SK-N-SH (cell line): ENCODE results near the gene USP48. TPM values are rescaled to one million over a fixed set of nuclear protein-coding genes. Genes with fewer than 3 reads are reported as not detected.

Source experiments
- CTCF ChIA-PET: fragments of 300-600, 350-600 bp; formaldehyde crosslinking; extraction: SDS; loops from one replicate; lab custom pipeline; 2021; lab: Yijun Ruan, JAX
- POLR2A ChIA-PET: fragments of 350-600 bp; sonication (Branson Sonifier 250); formaldehyde crosslinking; extraction: SDS; loops from one replicate; lab custom pipeline; 2020; ENCODE audit warnings: antibody characterized with exemption, inconsistent platforms; lab: Yijun Ruan, JAX
- DNase-seq: peaks from one replicate; pipeline ENCODE4 v3.0.0; 2012
- H2AFZ ChIP-seq: fragments of 200-600 bp; sonication (generic); 2 replicates; pipeline ENCODE4 v1.8.1; 2016; ENCODE audit warnings: antibody characterized with exemption, mild to moderate bottlenecking, low read depth
- H3F3A ChIP-seq: fragments of 200-600 bp; sonication (generic); replicated peaks from 2 replicates; pipeline ENCODE3; 2016; ENCODE audit warnings: antibody characterized with exemption, mild to moderate bottlenecking; ENCODE audit not compliant: insufficient read depth
- H3K27ac ChIP-seq, 2 experiments: fragments of 200-500 bp in 1 of 2; fragments of 200-600 bp in 1 of 2; sonication (Bioruptor generic) in 1 of 2; sonication (generic), shearing (Covaris generic) in 1 of 2; 2 replicates each; pipeline versions ENCODE4 v1.5.1 to v1.6.1; 2014 to 2016; ENCODE audit warnings: low read depth in 2 of 2, inconsistent platforms in 1 of 2, low read length in 1 of 2, mild to moderate bottlenecking in 1 of 2, mixed read lengths in 1 of 2
- H3K27me3 ChIP-seq: fragments of 200-600 bp; sonication (generic), shearing (Covaris generic); 2 replicates; pipeline ENCODE4 v1.6.1; 2016; ENCODE audit warnings: mixed run types; ENCODE audit not compliant: insufficient read depth
- H3K36me3 ChIP-seq, 2 experiments: fragments of 200-500 bp in 1 of 2; fragments of 200-600 bp in 1 of 2; sonication (Bioruptor generic) in 1 of 2; sonication (generic) in 1 of 2; replicated peaks in 1 of 2; 2 replicates each; pipeline versions ENCODE3 to v1.5.1; 2014 to 2016; ENCODE audit warnings: low read length in 1 of 2, mild to moderate bottlenecking in 1 of 2; ENCODE audit not compliant: insufficient read depth in 2 of 2, control insufficient read depth in 1 of 2
- H3K4me1 ChIP-seq, 2 experiments: fragments of 200-500 bp in 1 of 2; fragments of 200-600 bp in 1 of 2; sonication (Bioruptor generic) in 1 of 2; sonication (generic), shearing (Covaris generic) in 1 of 2; 2 replicates each; pipeline versions ENCODE4 v1.5.1 to v1.6.1; 2014 to 2016; ENCODE audit warnings: low read depth in 1 of 2, low read length in 1 of 2, mixed run types in 1 of 2; ENCODE audit not compliant: insufficient read depth in 2 of 2, control insufficient read depth in 1 of 2
- H3K4me2 ChIP-seq: fragments of 200-600 bp; sonication (generic), shearing (Covaris generic); 2 replicates; pipeline ENCODE4 v1.6.1; 2017; ENCODE audit warnings: mixed run types
- H3K4me3 ChIP-seq, 2 experiments: fragments of 200-500 bp in 1 of 2; fragments of 200-600 bp in 1 of 2; sonication (Bioruptor generic) in 1 of 2; sonication (generic), shearing (Covaris generic) in 1 of 2; 2 replicates each; pipeline versions ENCODE4 v1.5.1 to v1.8.1; 2014 to 2016; ENCODE audit warnings: low read depth in 2 of 2, inconsistent platforms in 1 of 2, low read length in 1 of 2, mild to moderate bottlenecking in 1 of 2, mixed read lengths in 1 of 2, moderate library complexity in 1 of 2
- H3K79me2 ChIP-seq: fragments of 200-600 bp; sonication (generic); 2 replicates; pipeline ENCODE4 v1.8.1; 2017; ENCODE audit warnings: mild to moderate bottlenecking; ENCODE audit not compliant: insufficient read depth
- H3K9ac ChIP-seq: fragments of 200-600 bp; sonication (generic); 2 replicates; pipeline ENCODE4 v1.6.1; 2017; ENCODE audit warnings: mixed run types
- H3K9me2 ChIP-seq: fragments of 200-600 bp; sonication (generic); 2 replicates; pipeline ENCODE4 v1.6.1; 2017; ENCODE audit warnings: mixed run types
- H3K9me3 ChIP-seq: fragments of 200-600 bp; sonication (generic); 2 replicates; pipeline ENCODE4 v1.6.1; 2017; ENCODE audit warnings: mixed run types, mild to moderate bottlenecking, moderate library complexity
- H4K20me1 ChIP-seq: fragments of 200-600 bp; sonication (generic); 2 replicates; pipeline ENCODE4 v1.6.1; 2017; ENCODE audit warnings: mild to moderate bottlenecking, mixed run types; ENCODE audit not compliant: insufficient read depth
- ELF1 ChIP-seq: IDR thresholded peaks from 2 replicates; pipeline ENCODE4 v1.4.0; 2012
- EZH2phosphoT487 ChIP-seq: fragments of 200-600 bp; sonication (generic); IDR thresholded peaks from 2 replicates; pipeline ENCODE4 v1.6.1; 2017; ENCODE audit warnings: low read depth, mixed run types, mild to moderate bottlenecking, antibody characterized with exemption, moderate library complexity, borderline replicate concordance
- IRF3 ChIP-seq: fragments of 150-350 bp; IDR thresholded peaks from 2 replicates; pipeline ENCODE4 v1.6.1; 2016; ENCODE audit warnings: mild to moderate bottlenecking, low read depth, low read length
- MAX ChIP-seq: IDR thresholded peaks from 2 replicates; pipeline ENCODE4 v1.4.0; 2012; ENCODE audit warnings: low read depth
- MEF2A ChIP-seq: IDR thresholded peaks from 2 replicates; pipeline ENCODE4 v1.4.0; 2012; ENCODE audit warnings: low read depth, borderline replicate concordance
- MXI1 ChIP-seq: IDR thresholded peaks from 2 replicates; pipeline ENCODE4 v1.6.1; 2012; ENCODE audit warnings: mild to moderate bottlenecking, low read depth, low read length, improper control_type of control experiment
- NRF1 ChIP-seq: IDR thresholded peaks from 2 replicates; pipeline ENCODE4 v1.6.1; 2012; ENCODE audit warnings: low read depth, mild to moderate bottlenecking, low read length
- PBX3 ChIP-seq: IDR thresholded peaks from 2 replicates; pipeline ENCODE4; 2012
- RAD21 ChIP-seq: IDR thresholded peaks from 2 replicates; pipeline ENCODE4 v1.6.1; 2012; ENCODE audit warnings: mild to moderate bottlenecking, low read length
- RCOR1 ChIP-seq: fragments of 150-350 bp; IDR thresholded peaks from 2 replicates; pipeline ENCODE4 v1.6.1; 2017; ENCODE audit warnings: antibody characterized with exemption, low read length
- REST ChIP-seq: IDR thresholded peaks from 2 replicates; pipeline ENCODE4 v1.6.1; 2012; ENCODE audit warnings: mild to moderate bottlenecking, low read depth, low read length, moderate library complexity
- RFX5 ChIP-seq: IDR thresholded peaks from 2 replicates; pipeline ENCODE4 v1.6.1; 2012; ENCODE audit warnings: mild to moderate bottlenecking, improper control_type of control experiment, low read length
- TAF1 ChIP-seq: IDR thresholded peaks from 2 replicates; pipeline ENCODE4 v1.6.1; 2012; ENCODE audit warnings: low read depth, mild to moderate bottlenecking, low read length, moderate library complexity, borderline replicate concordance
- TEAD4 ChIP-seq: IDR thresholded peaks from 2 replicates; pipeline ENCODE4 v1.4.0; 2012; ENCODE audit warnings: mild to moderate bottlenecking, borderline replicate concordance; ENCODE audit not compliant: insufficient read depth
- USF1 ChIP-seq: IDR thresholded peaks from 2 replicates; pipeline ENCODE4 v1.4.0; 2012; ENCODE audit warnings: low read depth, borderline replicate concordance
- ZBTB33 ChIP-seq: IDR thresholded peaks from 2 replicates; pipeline ENCODE4 v1.4.0; 2012; ENCODE audit warnings: low read depth, borderline replicate concordance
- WGBS: methylation state at CpG from one replicate; pipeline ENCODE4 v1.1.6; 2017; ENCODE audit warnings: low lambda C conversion rate; 5-methylcytosine and 5-hydroxymethylcytosine counted together
- polyA plus RNA-seq, 3 experiments: library from polyadenylated mRNA; depleted of rRNA; stranded (reverse); fragments of >200 nt; gene quantifications; 2 replicates each; pipeline ENCODE4 v1.2.3, GENCODE V29; 2012

The USP48 gene
- polyA plus RNA-seq, 1 of the 3 experiments (the other 2 are of a cell fraction) = 13.6 TPM

- no peak for DNase-seq
- Histone ChIP-seq H2AFZ (no peak overlapping the region), H3K4me2 (no peak overlapping the region), H3K9ac (no peak overlapping the region), H3K27me3 (no peaks in the 10 kb centered on the region), H3F3A (peaks cover 18% of the 10 kb centered on the region), H3K27ac (no peak overlapping the region), H3K36me3 (peaks cover 55 to 67% of the 10 kb centered on the region in 2 experiments), H4K20me1 (no peaks in the 10 kb centered on the region; the same call in 1 of the 2 replicates), H3K9me3 (no peaks in the 10 kb centered on the region), H3K79me2 (no peaks in the 10 kb centered on the region), H3K9me2 (no peaks in the 10 kb centered on the region), H3K4me3 (no peak overlapping the region), H3K4me1 (no peaks in the 10 kb centered on the region)
- POLR2A ChIA-PET = no interaction called here
- CTCF ChIA-PET = interaction anchor here (1.5 kb wide), 1 partner anchor 255 kb away, joined by 5 read pairs; no protein-coding TSS in a partner anchor
- 96% methylated on average over 4 of the region's 4 CpGs for WGBS
- no peak for TF ChIP-seq PBX3
- TF ChIP-seq TEAD4 = no peak
- TF ChIP-seq MXI1 = no peak
- TF ChIP-seq NRF1 = no peak
- TF ChIP-seq RAD21 = no peak
- TF ChIP-seq ELF1 = no peak
- TF ChIP-seq EZH2phosphoT487 = no peak
- TF ChIP-seq ZBTB33 = no peak
- no peak for TF ChIP-seq RCOR1
- no peak for TF ChIP-seq USF1
Observed at GRCh38 chr1:21707891-21708290, 75.1 kb downstream of the USP48 start.

GRCh38 chr1:21707086-21707840 lies 75.7 kb downstream of the USP48 start:
- no peaks in the 10 kb centered on the region for H3K4me1 ChIP-seq
- POLR2A ChIA-PET = no interaction called here
- H3K4me2 ChIP-seq = no peak overlapping the region
- no peaks in the 10 kb centered on the region for H3K9me3 ChIP-seq
- no peak overlapping the region for H3K9ac ChIP-seq
- no peak for DNase-seq
- H2AFZ ChIP-seq = no peak overlapping the region
- H3F3A ChIP-seq = peaks cover 18% of the 10 kb centered on the region
- 79% methylated on average over 5 of the region's 5 CpGs for WGBS
- no peaks in the 10 kb centered on the region; the same call in 1 of the 2 replicates for H4K20me1 ChIP-seq
- no peak overlapping the region for H3K27ac ChIP-seq
- CTCF ChIA-PET = interaction anchor here (1.5 kb wide), 1 partner anchor 256 kb away, joined by 5 read pairs; no protein-coding TSS in a partner anchor
- H3K79me2 ChIP-seq = no peaks in the 10 kb centered on the region
- H3K4me3 ChIP-seq = no peak overlapping the region
- H3K36me3 ChIP-seq = peaks cover 51 to 73% of the 10 kb centered on the region in 2 experiments
- no peaks in the 10 kb centered on the region for H3K27me3 ChIP-seq
- no peaks in the 10 kb centered on the region for H3K9me2 ChIP-seq
- TF ChIP-seq MAX (no peak), IRF3 (no peak), REST (no peak), RFX5 (no peak), TEAD4 (no peak), EZH2phosphoT487 (no peak), MEF2A (no peak), RAD21 (no peak), NRF1 (no peak), ELF1 (no peak), TAF1 (no peak)
